ENCODE data around the gene ARPC4.
"Not testable (repeated sequence)": the region's sequence is repeated elsewhere in the genome, so short reads cannot be mapped to it uniquely, and the experiment has no call there.

ARPC4 gene

GRCh38 chr3:9825451-9826040 lies 32.7 kb downstream of the ARPC4 start:
- DNase-seq: no peak

GRCh38 chr3:9826815-9827573 lies 34.1 kb downstream of the ARPC4 start:
- DNase-seq: peak in 1 of 2 experiments; percentile 37

- DNase-seq: no peak
Measured at GRCh38 chr3:9828801-9829755, 36.2 kb downstream of the ARPC4 start.

- no peak for DNase-seq
Measured at GRCh38 chr3:9831253-9831652, 38.4 kb downstream of the ARPC4 start.

GRCh38 chr3:9833078-9833477 lies 40.2 kb downstream of the ARPC4 start:
- no peak for DNase-seq

GRCh38 chr3:9834520-9835380 lies 41.9 kb downstream of the ARPC4 start:
- no peak for DNase-seq

GRCh38 chr3:9837701-9838582 lies 45.1 kb downstream of the ARPC4 start:
- no peak for DNase-seq

- no peak for DNase-seq
Measured at GRCh38 chr3:9838856-9839255, 46.0 kb downstream of the ARPC4 start.

GRCh38 chr3:9841015-9841414 lies 48.1 kb downstream of the ARPC4 start:
- no peak for DNase-seq

- peak; percentile 99 for DNase-seq
Measured at GRCh38 chr3:9843715-9844438, 51.0 kb downstream of the ARPC4 start, which contains the start of gene RPUSD3. Gene RPUSD3, minus strand, starts transcription at chr3:9844008. Its CDS starts 18 bp downstream, at chr3:9843990.

- no peak for DNase-seq
Measured at GRCh38 chr3:9846231-9846630, 53.3 kb downstream of the ARPC4 start.

- no peak for DNase-seq
Measured at GRCh38 chr3:9846931-9847488, 54.1 kb downstream of the ARPC4 start.

GRCh38 chr3:9847870-9848269 lies 55.0 kb downstream of the ARPC4 start:
- not testable (repeated sequence) for DNase-seq

GRCh38 chr3:9848860-9849259 lies 56.0 kb downstream of the ARPC4 start:
- DNase-seq: not testable (repeated sequence)

- not testable (repeated sequence) for DNase-seq
Measured at GRCh38 chr3:9851383-9851782, 58.5 kb downstream of the ARPC4 start.

GRCh38 chr3:9851926-9852325 lies 59.0 kb downstream of the ARPC4 start:
- not testable (repeated sequence) for DNase-seq

- no peak for DNase-seq
Measured at GRCh38 chr3:9852528-9852927, 59.6 kb downstream of the ARPC4 start.

GRCh38 chr3:9854291-9854940 lies 61.5 kb downstream of the ARPC4 start:
- not testable (repeated sequence) for DNase-seq

GRCh38 chr3:9855594-9855993 lies 62.7 kb downstream of the ARPC4 start:
- DNase-seq: no peak

All from activated T-cell treated with anti-CD3 and anti-CD28 coated beads, Interleukin-2, amount 50 U/mL, for 48 hours (primary cell).